Kidney (tissue), 14 donors: Measurements from ENCODE around the gene LRRC25. TPM values are rescaled to one million over a fixed set of nuclear protein-coding genes. Genes with fewer than 3 reads are reported as not detected.

Experiments
- DNase-seq, 5 donors: peaks; one replicate each; pipeline ENCODE4 v3.0.0-alpha.2; 2013 to 2020
- FAIRE-seq: peaks from 2 replicates; lab custom pipeline; 2012; peaks lifted over from hg19 to GRCh38; lab: Jason Lieb, UNC
- H3K27ac ChIP-seq, 2 donors: one replicate each; pipeline ENCODE4 v1.7.0; 2013; ENCODE audit warnings: low read depth in 2 of 2, low read length in 2 of 2, inconsistent platforms in 1 of 2
- H3K27me3 ChIP-seq: one replicate; pipeline ENCODE4 v1.7.1; 2013; ENCODE audit warnings: low read length, inconsistent platforms; ENCODE audit not compliant: control insufficient read depth, insufficient read depth
- H3K36me3 ChIP-seq, 3 donors: one replicate each; pipeline versions ENCODE4 v1.7.0 to v1.7.1; 2013; ENCODE audit warnings: low read length in 3 of 3, control low read depth in 1 of 3, inconsistent platforms in 1 of 3; ENCODE audit not compliant: insufficient read depth in 3 of 3, control insufficient read depth in 2 of 3
- H3K4me1 ChIP-seq, 3 donors: one replicate each; pipeline versions ENCODE4 v1.7.0 to v1.7.1; 2013; ENCODE audit warnings: low read length in 3 of 3, inconsistent platforms in 1 of 3, low read depth in 1 of 3; ENCODE audit not compliant: control insufficient read depth in 2 of 3, insufficient read depth in 2 of 3
- H3K4me3 ChIP-seq, 3 donors: one replicate each; pipeline versions ENCODE4 v1.7.0 to v1.8.1; 2013; ENCODE audit warnings: low read length in 3 of 3, control low read depth in 1 of 3, inconsistent platforms in 1 of 3
- H3K9ac ChIP-seq, 3 donors: one replicate each; pipeline versions ENCODE4 v1.7.0 to v1.7.1; 2013; ENCODE audit warnings: low read length in 3 of 3, control low read depth in 1 of 3, inconsistent platforms in 1 of 3
- H3K9me3 ChIP-seq, 3 donors: one replicate each; pipeline versions ENCODE4 v1.7.0 to v1.7.1; 2013; ENCODE audit warnings: low read length in 3 of 3, control low read depth in 1 of 3, inconsistent platforms in 1 of 3; ENCODE audit not compliant: control insufficient read depth in 2 of 3, insufficient read depth in 1 of 3
- CTCF ChIP-seq: IDR thresholded peaks from 3 replicates; pipeline ENCODE4 v1.5.1; 2012; ENCODE audit warnings: mild to moderate bottlenecking, moderate library complexity, borderline replicate concordance; ENCODE audit not compliant: insufficient read depth; ENCODE audit errors: extremely low read depth
- intact Hi-C: fragments of 100-400 bp; cut with DNase I; formaldehyde crosslinking; loops from one replicate; pipeline ENCODE4 v1.11.1; 2022
- polyA plus RNA-seq: library from polyadenylated mRNA; stranded (reverse); fragments of 350-450 nt; fragmentation: Illumina TruSeq; extraction: RNeasy Lipid Tissue Mini Kit (QIAGEN cat#74804); gene quantifications from one replicate; pipeline ENCODE4 v1.2.3, GENCODE V29; 2014; ENCODE audit warnings: low read depth, low replicate concordance; ENCODE audit not compliant: insufficient read depth
- total RNA-seq: library from RNA; stranded (reverse); fragmentation: NEBNext Ultra II Directional; extraction: Animal tissue kit (Norgen Biotek cat#: 25700); gene quantifications from one replicate; pipeline ENCODE4 v1.2.1, GENCODE V29; 2021
- donor health status: control.
- donor health status: control.
- donor health status: control.
- donor health status: control.
- donor health status: control.
- donor health status: DM: yes; HTN: yes; CAD: no.
- donor health status: Normal renal cell carcinoma (clear cell type).

Gene LRRC25
- total and polyA plus RNA-seq, 2 donors from 2014 or later, result 2.7 to 13.1 TPM

- DNase-seq (peak in 2 of 5 donors; percentile 86 to 87), FAIRE-seq (no peak)
- H3K4me1 ChIP-seq, result peaks cover 3 to 41% (median 11%) of the 10 kb centered on the region in 3 donors
- no peak for TF ChIP-seq CTCF
- H3K27ac ChIP-seq, result peak overlapping the region; percentile 82 to 95
- no peaks in the 10 kb centered on the region for H3K36me3 ChIP-seq
- no peaks in the 10 kb centered on the region for H3K9me3 ChIP-seq
- peak overlapping the region; percentile 43 to 52 (median 45) for H3K4me3 ChIP-seq
- H3K9ac ChIP-seq, result peak overlapping the region in 2 of 3 donors; percentile 21 to 27
- H3K27me3 ChIP-seq, result no peaks in the 10 kb centered on the region
- intact Hi-C loops, result no loop called here
Measured at GRCh38 chr19:18418483-18419194, 21.2 kb upstream of the LRRC25 start.

GRCh38 chr19:18418029-18418482, 20.6 kb upstream of the LRRC25 start:
- no peak for FAIRE-seq
- Histone ChIP-seq H3K9ac (peak overlapping the region in 1 of 3 donors; percentile 21), H3K36me3 (no peaks in the 10 kb centered on the region), H3K4me3 (peak overlapping the region in 2 of 3 donors; percentile 23 to 52), H3K27ac (peak overlapping the region; percentile 82 to 95), H3K27me3 (no peaks in the 10 kb centered on the region), H3K4me1 (peaks cover 3 to 39% (median 11%) of the 10 kb centered on the region in 3 donors), H3K9me3 (no peaks in the 10 kb centered on the region)
- intact Hi-C loops, result no loop called here
- TF ChIP-seq CTCF, result no peak
- peak in 2 of 5 donors; percentile 84 to 89 for DNase-seq

- no peak for TF ChIP-seq CTCF
- peak; percentile 86 to 96 (median 92) for DNase-seq
- no peaks in the 10 kb centered on the region for H3K36me3 ChIP-seq
- H3K9me3 ChIP-seq, result no peaks in the 10 kb centered on the region
- peaks cover 3 to 39% (median 11%) of the 10 kb centered on the region in 3 donors for H3K4me1 ChIP-seq
- peak overlapping the region in 2 of 3 donors; percentile 39 to 52 for H3K4me3 ChIP-seq
- H3K27ac ChIP-seq, result peak overlapping the region; percentile 82 to 95
- intact Hi-C loops, result no loop called here
- peak overlapping the region in 2 of 3 donors; percentile 26 to 69 for H3K9ac ChIP-seq
- H3K27me3 ChIP-seq, result no peaks in the 10 kb centered on the region
- FAIRE-seq, result no peak
Measured at GRCh38 chr19:18417250-18418028, 20.0 kb upstream of the LRRC25 start.
